ENCODE data around the gene TUT1.

DNA sequence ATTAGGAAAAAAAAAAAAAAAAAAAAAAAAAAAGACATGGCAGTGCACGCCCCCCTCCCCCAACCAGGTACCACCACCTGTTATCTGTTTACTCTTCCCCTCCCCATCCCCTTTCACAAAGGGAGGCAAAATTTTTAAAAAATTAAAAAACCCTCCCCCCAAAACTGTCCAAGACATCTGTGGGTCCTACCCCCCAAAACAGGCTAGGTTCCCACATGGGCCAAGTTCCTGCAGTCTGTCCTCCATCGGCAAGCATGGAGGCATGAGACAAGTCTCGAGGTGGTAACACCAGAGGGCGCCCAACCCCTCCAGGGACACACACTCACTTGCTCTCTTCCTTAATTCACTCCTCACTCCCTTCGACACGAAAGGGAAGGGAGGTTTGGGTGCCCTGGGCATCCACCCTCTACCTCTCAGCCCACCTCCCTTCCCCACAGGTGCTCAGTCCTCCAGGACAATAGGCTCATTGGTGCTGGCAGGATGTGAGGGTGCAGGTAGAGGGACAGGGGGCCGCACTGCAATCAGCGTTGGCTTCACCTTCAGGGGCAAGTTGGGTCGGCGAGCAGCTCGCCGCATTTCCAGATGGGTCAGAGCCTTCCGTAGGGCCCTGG is 2.2 kb upstream of the TUT1 start:
- TF ChIP-seq, protein P1, sequence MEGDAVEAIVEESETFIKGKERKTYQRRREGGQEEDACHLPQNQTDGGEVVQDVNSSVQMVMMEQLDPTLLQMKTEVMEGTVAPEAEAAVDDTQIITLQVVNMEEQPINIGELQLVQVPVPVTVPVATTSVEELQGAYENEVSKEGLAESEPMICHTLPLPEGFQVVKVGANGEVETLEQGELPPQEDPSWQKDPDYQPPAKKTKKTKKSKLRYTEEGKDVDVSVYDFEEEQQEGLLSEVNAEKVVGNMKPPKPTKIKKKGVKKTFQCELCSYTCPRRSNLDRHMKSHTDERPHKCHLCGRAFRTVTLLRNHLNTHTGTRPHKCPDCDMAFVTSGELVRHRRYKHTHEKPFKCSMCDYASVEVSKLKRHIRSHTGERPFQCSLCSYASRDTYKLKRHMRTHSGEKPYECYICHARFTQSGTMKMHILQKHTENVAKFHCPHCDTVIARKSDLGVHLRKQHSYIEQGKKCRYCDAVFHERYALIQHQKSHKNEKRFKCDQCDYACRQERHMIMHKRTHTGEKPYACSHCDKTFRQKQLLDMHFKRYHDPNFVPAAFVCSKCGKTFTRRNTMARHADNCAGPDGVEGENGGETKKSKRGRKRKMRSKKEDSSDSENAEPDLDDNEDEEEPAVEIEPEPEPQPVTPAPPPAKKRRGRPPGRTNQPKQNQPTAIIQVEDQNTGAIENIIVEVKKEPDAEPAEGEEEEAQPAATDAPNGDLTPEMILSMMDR (conservative IDR thresholded peaks at IDR 0.05; ENCODE audit: low read length), result peak; percentile 83
- TF ChIP-seq EZH2phosphoT487 (IDR thresholded peaks at IDR 0.05; ENCODE audit: borderline replicate concordance, low read depth, low read length), result no peak

All from OCI-LY7 (cell line).